ENCODE results near the gene FAM50A.

FAM50A gene

GRCh38 chrX:154466907-154467306 is 23.0 kb downstream of the FAM50A start:
- no peak for DNase-seq

GRCh38 chrX:154467556-154467955 is 23.6 kb downstream of the FAM50A start:
- DNase-seq = no peak

GRCh38 chrX:154468217-154468616 is 24.3 kb downstream of the FAM50A start:
- no peak for DNase-seq

GRCh38 chrX:154469114-154469513 is 25.2 kb downstream of the FAM50A start:
- no peak for DNase-seq

GRCh38 chrX:154469880-154470279 is 25.9 kb downstream of the FAM50A start:
- no peak for DNase-seq

- DNase-seq = no peak
These were observed 26.5 kb downstream of the FAM50A start for GRCh38 chrX:154470434-154470833.

GRCh38 chrX:154470914-154471568 is 27.1 kb downstream of the FAM50A start:
- DNase-seq = no peak

GRCh38 chrX:154471839-154472684 is 28.1 kb downstream of the FAM50A start:
- DNase-seq = no peak

- DNase-seq = no peak
These were observed 29.0 kb downstream of the FAM50A start for GRCh38 chrX:154472685-154473632.

GRCh38 chrX:154473683-154474082 is 29.7 kb downstream of the FAM50A start:
- DNase-seq = no peak

GRCh38 chrX:154476821-154477220 is 32.9 kb downstream of the FAM50A start:
- DNase-seq = no peak

GRCh38 chrX:154477891-154478477 is 34.0 kb downstream of the FAM50A start:
- DNase-seq = peak; percentile 46

- DNase-seq = peak; percentile 90
These were observed 35.0 kb downstream of the FAM50A start, which contains the start of gene LAGE3 for GRCh38 chrX:154478728-154479622. LAGE3 (minus strand) TSS chrX:154479281; CDS start chrX:154478915, 366 bp downstream.

GRCh38 chrX:154481195-154481594 is 37.3 kb downstream of the FAM50A start:
- no peak for DNase-seq

GRCh38 chrX:154481911-154482601 is 38.1 kb downstream of the FAM50A start:
- no peak for DNase-seq

GRCh38 chrX:154482786-154483185 is 38.8 kb downstream of the FAM50A start:
- no peak for DNase-seq

- no peak for DNase-seq
These were observed 39.4 kb downstream of the FAM50A start for GRCh38 chrX:154483325-154483724.

- no peak for DNase-seq
These were observed 40.6 kb downstream of the FAM50A start for GRCh38 chrX:154484255-154485149.

- peak; percentile 39 for DNase-seq
These were observed 41.5 kb downstream of the FAM50A start for GRCh38 chrX:154485150-154486051.
